Muscle of leg (tissue), 11 donors: ENCODE measurements around the gene KRT40. TPM values are rescaled to one million over a fixed set of nuclear protein-coding genes. Genes with fewer than 3 reads are reported as not detected.

Experiments used
- DNase-seq: peaks from one replicate; pipeline ENCODE4 v3.0.0; 2013
- H3K27ac ChIP-seq: one replicate; pipeline ENCODE4 v1.5.1; 2013; ENCODE audit warnings: mild to moderate bottlenecking, low read length, control low read depth
- H3K27me3 ChIP-seq: one replicate; pipeline ENCODE4 v1.6.1; 2013; ENCODE audit warnings: low read length; ENCODE audit not compliant: control insufficient read depth, insufficient read depth
- H3K36me3 ChIP-seq: one replicate; pipeline ENCODE4 v1.6.1; 2013; ENCODE audit warnings: low read length; ENCODE audit not compliant: control insufficient read depth, insufficient read depth
- H3K4me1 ChIP-seq: one replicate; pipeline ENCODE4 v1.6.1; 2013; ENCODE audit warnings: low read length; ENCODE audit not compliant: control insufficient read depth, insufficient read depth
- H3K4me3 ChIP-seq: one replicate; pipeline ENCODE4 v1.5.1; 2013; ENCODE audit warnings: low read length, control low read depth
- H3K9me3 ChIP-seq: replicated peaks from 2 replicates; pipeline ENCODE4 v1.6.1; 2013; ENCODE audit warnings: low read depth, low read length; ENCODE audit not compliant: control insufficient read depth
- WGBS: methylation state at CpG from one replicate; pipeline ENCODE4 v1.1.5; 2013; ENCODE audit warnings: missing lambda C conversion rate; ENCODE audit not compliant: insufficient coverage; 5-methylcytosine and 5-hydroxymethylcytosine counted together
- polyA plus RNA-seq, 8 donors: library from polyadenylated mRNA; unstranded; fragments of 120-200 nt; gene quantifications; one replicate each; pipeline versions ENCODE4 v1.2.1 to v1.2.3, GENCODE V29; 2013; ENCODE audit warnings: inconsistent platforms in 1 of 8, low replicate concordance in 1 of 8; ENCODE audit not compliant: insufficient read length in 8 of 8, insufficient read depth in 1 of 8
- total RNA-seq: library from RNA; stranded (reverse); fragments of 120-200 nt; gene quantifications from one replicate; pipeline ENCODE4 v1.2.4, GENCODE V29; 2013

Gene KRT40
- total and polyA plus RNA-seq, 9 donors, result 3.7 to 16.2 (median 11.0) TPM

- Histone ChIP-seq H3K4me1 (no peaks in the 10 kb centered on the region), H3K4me3 (no peak overlapping the region), H3K27me3 (peaks cover 3% of the 10 kb centered on the region), H3K9me3 (no peaks in the 10 kb centered on the region), H3K36me3 (no peaks in the 10 kb centered on the region), H3K27ac (no peak overlapping the region)
- DNase-seq, result no peak
- 76% methylated on average over 3 of the region's 3 CpGs for WGBS
These were observed 41.6 kb downstream of the KRT40 start for GRCh38 chr17:40942553-40942952.

- WGBS, result 80% methylated on average over 2 of the region's 6 CpGs
- no peaks in the 10 kb centered on the region for H3K4me1 ChIP-seq
- H3K36me3 ChIP-seq, result no peaks in the 10 kb centered on the region
- H3K9me3 ChIP-seq, result no peaks in the 10 kb centered on the region
- H3K27ac ChIP-seq, result no peak overlapping the region
- DNase-seq, result no peak
- no peak overlapping the region for H3K4me3 ChIP-seq
- H3K27me3 ChIP-seq, result peaks cover 5% of the 10 kb centered on the region
These were observed 43.9 kb downstream of the KRT40 start for GRCh38 chr17:40940266-40940665.

GRCh38 chr17:40938981-40939380 is 45.1 kb downstream of the KRT40 start:
- Histone ChIP-seq H3K27me3 (peaks cover 5% of the 10 kb centered on the region), H3K36me3 (no peaks in the 10 kb centered on the region), H3K4me3 (no peak overlapping the region), H3K27ac (no peak overlapping the region), H3K9me3 (no peaks in the 10 kb centered on the region), H3K4me1 (no peaks in the 10 kb centered on the region)
- DNase-seq, result no peak
- WGBS, result no CpG with 5 or more reads among the region's 3 CpGs

GRCh38 chr17:40937384-40937819 is 46.7 kb downstream of the KRT40 start, which contains the start of gene KRT23:
Gene KRT23, minus strand, starts transcription at chr17:40937646. Its CDS starts 1,043 bp downstream, at chr17:40936603.
- Histone ChIP-seq H3K4me3 (no peak within 1 kb of the TSS), H3K36me3 (no peaks in the 10 kb centered on the region), H3K9me3 (no peaks in the 10 kb centered on the region), H3K27ac (no peak within 1 kb of the TSS), H3K27me3 (peaks cover 5% of the 10 kb centered on the region), H3K4me1 (no peaks in the 10 kb centered on the region)
- peak; percentile 10 for DNase-seq
- WGBS, result 7% methylated on average over 4 of the region's 9 CpGs

- Histone ChIP-seq H3K9me3 (no peaks in the 10 kb centered on the region), H3K27me3 (peaks cover 5% of the 10 kb centered on the region), H3K4me1 (no peaks in the 10 kb centered on the region), H3K36me3 (no peaks in the 10 kb centered on the region), H3K27ac (no peak overlapping the region), H3K4me3 (no peak overlapping the region)
- DNase-seq, result no peak
- no CpG with 5 or more reads among the region's 5 CpGs for WGBS
These were observed 47.1 kb downstream of the KRT40 start for GRCh38 chr17:40936976-40937375.

- Histone ChIP-seq H3K4me3 (no peak overlapping the region), H3K27me3 (peaks cover 5% of the 10 kb centered on the region), H3K36me3 (no peaks in the 10 kb centered on the region), H3K27ac (no peak overlapping the region), H3K4me1 (no peaks in the 10 kb centered on the region), H3K9me3 (no peaks in the 10 kb centered on the region)
- no peak for DNase-seq
- 87% methylated on average over 13 of the region's 19 CpGs for WGBS
These were observed 47.6 kb downstream of the KRT40 start for GRCh38 chr17:40936437-40936971.

- Histone ChIP-seq H3K9me3 (no peaks in the 10 kb centered on the region), H3K4me1 (no peaks in the 10 kb centered on the region), H3K36me3 (no peaks in the 10 kb centered on the region), H3K27ac (no peak overlapping the region), H3K4me3 (no peak overlapping the region), H3K27me3 (peaks cover 5% of the 10 kb centered on the region)
- WGBS, result 100% methylated on average over 1 of the region's 3 CpGs
- DNase-seq, result no peak
These were observed 48.5 kb downstream of the KRT40 start for GRCh38 chr17:40935624-40936023.

- H3K4me1 ChIP-seq, result no peaks in the 10 kb centered on the region
- no peaks in the 10 kb centered on the region for H3K9me3 ChIP-seq
- peaks cover 5% of the 10 kb centered on the region for H3K27me3 ChIP-seq
- WGBS, result no CpG with 5 or more reads among the region's 2 CpGs
- no peaks in the 10 kb centered on the region for H3K36me3 ChIP-seq
- no peak overlapping the region for H3K4me3 ChIP-seq
- no peak overlapping the region for H3K27ac ChIP-seq
- DNase-seq, result no peak
These were observed 51.5 kb downstream of the KRT40 start for GRCh38 chr17:40932608-40933007.

GRCh38 chr17:40931311-40931710 is 52.8 kb downstream of the KRT40 start:
- Histone ChIP-seq H3K4me1 (no peaks in the 10 kb centered on the region), H3K27me3 (peaks cover 3% of the 10 kb centered on the region), H3K36me3 (no peaks in the 10 kb centered on the region), H3K27ac (no peak overlapping the region), H3K9me3 (no peaks in the 10 kb centered on the region), H3K4me3 (no peak overlapping the region)
- WGBS, result no CpG with 5 or more reads among the region's 3 CpGs
- DNase-seq, result no peak
